Colon (tissue), 2 donors: ENCODE measurements around the gene HSD3B2.

Experiments
- FAIRE-seq: peaks from 2 replicates; lab custom pipeline; 2012; peaks lifted over from hg19 to GRCh38; lab: Jason Lieb, UNC
- donor health status: control.
- donor health status: control.

Gene HSD3B2

GRCh38 chr1:119463569-119463968 lies 48.6 kb downstream of the HSD3B2 start:
- no peak for FAIRE-seq

- FAIRE-seq, result no peak
These were observed 51.5 kb downstream of the HSD3B2 start for GRCh38 chr1:119466445-119466844.

- no peak for FAIRE-seq
These were observed 52.3 kb downstream of the HSD3B2 start for GRCh38 chr1:119467219-119467618.

- FAIRE-seq, result no peak
These were observed 53.1 kb downstream of the HSD3B2 start for GRCh38 chr1:119467857-119468668.

- FAIRE-seq, result no peak
These were observed 54.8 kb downstream of the HSD3B2 start for GRCh38 chr1:119469741-119470140.

- no peak for FAIRE-seq
These were observed 55.4 kb downstream of the HSD3B2 start for GRCh38 chr1:119470377-119470776.

- no peak for FAIRE-seq
These were observed 56.0 kb downstream of the HSD3B2 start for GRCh38 chr1:119470958-119471357.

- no peak for FAIRE-seq
These were observed 56.6 kb downstream of the HSD3B2 start for GRCh38 chr1:119471566-119471965.

GRCh38 chr1:119472080-119472818 lies 57.3 kb downstream of the HSD3B2 start:
- no peak for FAIRE-seq
